D721Med (cell line): Measurements from ENCODE around the gene TBC1D22A.

ENCODE experiments used
- DNase-seq: peaks from one replicate; pipeline ENCODE4 v3.0.0; 2011; ENCODE audit warnings: low spot score; ENCODE audit not compliant: insufficient read length
- FAIRE-seq: peaks from 2 replicates; lab custom pipeline; 2011; peaks lifted over from hg19 to GRCh38; lab: Jason Lieb, UNC
- TF ChIP-seq, protein P1 (sequence below): IDR thresholded peaks from 2 replicates; pipeline ENCODE4 v1.5.1; 2012; ENCODE audit warnings: mild to moderate bottlenecking, control low read depth; ENCODE audit not compliant: insufficient read depth; ENCODE audit errors: missing control alignments

Gene TBC1D22A

DNA sequence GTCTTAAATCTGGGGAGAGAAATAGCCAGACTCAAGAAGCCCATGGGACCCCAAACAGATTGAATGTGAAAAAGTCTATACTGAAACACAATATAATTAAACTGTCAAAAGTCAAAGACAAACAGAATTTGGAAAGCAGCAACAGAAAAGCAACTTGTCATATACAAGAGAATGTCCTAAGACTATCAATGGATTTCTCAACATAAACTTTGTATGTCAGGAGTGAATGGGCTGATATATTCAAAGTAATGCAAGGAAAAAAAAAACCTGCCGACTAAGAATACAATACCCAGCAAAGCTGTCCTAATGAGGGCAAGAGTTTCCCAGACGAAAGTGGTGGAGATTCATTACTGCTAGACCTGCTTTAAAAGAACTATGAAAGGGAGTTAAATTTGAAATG, 73.2 kb downstream of the TBC1D22A start:
- TF ChIP-seq, protein P1, sequence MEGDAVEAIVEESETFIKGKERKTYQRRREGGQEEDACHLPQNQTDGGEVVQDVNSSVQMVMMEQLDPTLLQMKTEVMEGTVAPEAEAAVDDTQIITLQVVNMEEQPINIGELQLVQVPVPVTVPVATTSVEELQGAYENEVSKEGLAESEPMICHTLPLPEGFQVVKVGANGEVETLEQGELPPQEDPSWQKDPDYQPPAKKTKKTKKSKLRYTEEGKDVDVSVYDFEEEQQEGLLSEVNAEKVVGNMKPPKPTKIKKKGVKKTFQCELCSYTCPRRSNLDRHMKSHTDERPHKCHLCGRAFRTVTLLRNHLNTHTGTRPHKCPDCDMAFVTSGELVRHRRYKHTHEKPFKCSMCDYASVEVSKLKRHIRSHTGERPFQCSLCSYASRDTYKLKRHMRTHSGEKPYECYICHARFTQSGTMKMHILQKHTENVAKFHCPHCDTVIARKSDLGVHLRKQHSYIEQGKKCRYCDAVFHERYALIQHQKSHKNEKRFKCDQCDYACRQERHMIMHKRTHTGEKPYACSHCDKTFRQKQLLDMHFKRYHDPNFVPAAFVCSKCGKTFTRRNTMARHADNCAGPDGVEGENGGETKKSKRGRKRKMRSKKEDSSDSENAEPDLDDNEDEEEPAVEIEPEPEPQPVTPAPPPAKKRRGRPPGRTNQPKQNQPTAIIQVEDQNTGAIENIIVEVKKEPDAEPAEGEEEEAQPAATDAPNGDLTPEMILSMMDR = no peak
- no peak for FAIRE-seq
- no peak for DNase-seq

DNA sequence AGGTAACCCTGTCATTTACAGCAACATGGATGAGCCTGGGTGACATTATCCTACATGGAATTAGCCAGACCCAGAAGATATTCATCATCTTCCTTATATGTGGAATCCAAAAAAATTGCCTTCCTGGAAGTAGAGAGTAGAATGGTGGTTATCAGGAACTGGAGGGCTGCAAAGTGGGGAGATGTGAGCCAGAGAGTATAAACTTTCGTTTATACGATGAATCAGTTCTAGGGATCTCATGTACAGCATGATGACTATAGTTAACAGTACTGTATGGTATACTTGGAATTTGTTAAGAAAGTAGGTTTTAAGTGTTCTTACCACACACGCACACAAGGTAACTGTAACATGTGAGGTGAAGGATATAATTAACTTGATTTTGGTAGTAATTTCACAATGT, 79.1 kb downstream of the TBC1D22A start:
- TF ChIP-seq, protein P1 = no peak
- no peak for FAIRE-seq

GRCh38 chr22:46842606-46843005, 80.2 kb downstream of the TBC1D22A start:
- TF ChIP-seq, protein P1 = no peak
- no peak for DNase-seq
- no peak for FAIRE-seq

More for the DNA sequence above, 79.1 kb downstream of the TBC1D22A start:
- DNase-seq = no peak

GRCh38 chr22:46843821-46844255, 81.4 kb downstream of the TBC1D22A start:
- FAIRE-seq = no peak
- TF ChIP-seq, protein P1 = no peak
- no peak for DNase-seq

DNA sequence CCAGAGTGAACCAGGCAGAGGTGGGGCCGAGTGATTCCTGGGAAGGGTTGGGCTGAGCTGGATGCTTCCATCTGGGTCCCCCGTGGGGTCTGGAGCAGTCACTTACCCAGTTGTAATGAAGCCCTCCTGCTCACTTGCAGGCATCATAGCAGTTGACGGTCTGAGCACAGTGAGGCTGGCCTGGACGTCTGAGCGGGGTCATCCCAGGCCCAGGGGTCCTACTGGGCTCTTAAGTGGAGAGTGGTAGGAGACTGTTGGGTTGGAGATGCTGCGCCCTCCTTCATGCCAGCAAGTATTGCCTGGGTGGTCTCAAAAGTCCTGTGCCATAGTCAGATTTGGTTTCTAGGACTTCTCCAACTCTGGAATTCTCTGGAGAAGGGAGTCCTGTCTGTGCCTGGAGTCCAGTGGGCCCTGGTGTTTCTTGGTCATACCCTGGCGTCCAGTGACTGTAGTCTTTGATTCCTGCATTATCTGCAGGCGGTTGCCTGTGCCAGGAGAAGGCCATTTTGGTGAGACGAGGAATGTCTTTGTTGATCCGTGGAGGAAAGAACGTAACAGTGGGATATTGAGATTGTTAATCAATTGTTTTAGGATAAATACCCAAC, 82.3 kb downstream of the TBC1D22A start:
- TF ChIP-seq, protein P1 = no peak
- DNase-seq = no peak
- FAIRE-seq = no peak

GRCh38 chr22:46845296-46846149, 83.1 kb downstream of the TBC1D22A start:
- TF ChIP-seq, protein P1 = peak; percentile 10
- no peak for DNase-seq
- no peak for FAIRE-seq

DNA sequence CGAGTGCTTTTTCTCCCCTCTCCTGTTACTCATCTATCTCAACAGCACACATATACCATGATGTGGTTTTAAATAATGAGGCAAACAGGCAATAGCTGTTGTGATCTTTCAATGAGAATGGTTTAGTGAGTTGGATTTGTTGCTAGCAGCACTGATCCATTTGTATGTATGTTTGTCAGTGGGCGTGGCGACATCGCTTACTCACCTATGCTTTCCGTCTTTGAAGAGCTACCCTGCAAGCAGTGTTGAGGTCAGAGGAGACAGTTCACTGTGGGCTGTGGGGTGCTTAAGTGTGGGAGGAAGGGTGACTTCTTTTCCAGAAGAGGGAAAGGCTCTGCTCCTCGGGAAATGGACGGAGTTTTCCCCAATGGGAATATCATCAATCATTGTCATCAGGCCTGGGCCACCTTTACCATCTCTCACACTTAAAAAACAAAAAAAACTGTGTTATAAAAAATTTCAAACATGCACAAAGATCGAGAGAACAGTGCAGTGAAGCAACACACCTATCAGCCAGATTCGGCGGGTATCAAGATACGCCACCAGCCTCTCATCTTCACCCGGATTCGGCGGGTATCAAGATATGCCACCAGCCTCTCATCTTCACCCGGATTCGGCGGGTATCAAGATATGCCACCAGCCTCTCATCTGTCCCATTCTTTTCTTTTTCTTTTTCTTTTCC, 83.8 kb downstream of the TBC1D22A start:
- FAIRE-seq = no peak
- TF ChIP-seq, protein P1 = no peak
- no peak for DNase-seq
